ELR (cell line): ENCODE data around the gene ABLIM2.

Experiments
- DNase-seq: peaks from one replicate; pipeline ENCODE4 v3.0.0-alpha.2; 2015; ENCODE audit warnings: low read depth

The ABLIM2 gene

DNA sequence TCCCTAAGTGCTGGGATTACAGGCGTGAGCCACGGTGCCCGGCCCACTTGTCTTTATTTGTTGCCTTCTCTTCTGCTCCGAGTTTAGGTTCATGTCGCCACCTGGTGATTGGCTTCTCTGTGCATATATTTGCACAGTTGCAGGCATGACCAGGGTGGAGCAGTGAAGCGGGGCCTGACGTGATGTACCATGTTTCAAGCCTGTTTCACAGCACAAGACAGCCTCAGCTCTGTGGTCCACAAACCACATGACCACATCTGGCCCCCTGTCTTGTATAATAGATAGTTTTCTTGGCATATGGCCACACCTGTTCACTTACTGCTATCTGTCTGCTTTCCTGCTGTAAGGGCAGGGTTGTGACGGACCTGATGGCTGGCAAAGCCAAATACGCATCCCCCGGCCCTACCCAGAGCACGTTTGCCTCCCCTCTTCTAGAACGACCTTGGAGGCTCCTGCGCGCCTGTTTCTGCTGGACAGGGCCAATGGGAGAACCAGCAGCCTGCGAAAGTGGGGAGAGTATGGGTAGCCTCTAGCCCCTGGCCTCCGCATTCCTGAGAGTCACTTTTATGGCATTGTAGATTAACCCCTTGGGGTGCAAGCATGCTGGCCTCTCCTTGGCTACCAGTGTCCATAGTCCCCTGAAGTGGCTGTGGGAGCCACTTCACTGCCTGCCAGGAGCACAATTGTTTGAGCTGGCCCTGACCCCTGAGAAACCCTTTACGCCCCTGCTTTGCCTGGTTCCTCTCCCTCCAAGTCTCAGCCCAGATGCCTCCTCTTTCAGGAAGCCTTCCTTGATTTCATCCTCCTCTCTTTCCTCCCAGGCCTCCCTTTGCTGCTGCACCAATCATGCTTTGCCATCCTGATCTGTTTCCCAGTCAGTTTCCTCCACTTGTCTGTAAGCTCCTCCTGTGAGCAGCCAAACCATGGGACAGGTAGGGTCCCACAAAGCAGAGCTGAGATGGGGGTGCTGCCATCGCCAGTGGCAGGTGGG is 34.4 kb upstream of the ABLIM2 start:
- peak; percentile 46 for DNase-seq

GRCh38 chr4:8191136-8191747 is 32.6 kb upstream of the ABLIM2 start:
- peak; percentile 83 for DNase-seq

DNA sequence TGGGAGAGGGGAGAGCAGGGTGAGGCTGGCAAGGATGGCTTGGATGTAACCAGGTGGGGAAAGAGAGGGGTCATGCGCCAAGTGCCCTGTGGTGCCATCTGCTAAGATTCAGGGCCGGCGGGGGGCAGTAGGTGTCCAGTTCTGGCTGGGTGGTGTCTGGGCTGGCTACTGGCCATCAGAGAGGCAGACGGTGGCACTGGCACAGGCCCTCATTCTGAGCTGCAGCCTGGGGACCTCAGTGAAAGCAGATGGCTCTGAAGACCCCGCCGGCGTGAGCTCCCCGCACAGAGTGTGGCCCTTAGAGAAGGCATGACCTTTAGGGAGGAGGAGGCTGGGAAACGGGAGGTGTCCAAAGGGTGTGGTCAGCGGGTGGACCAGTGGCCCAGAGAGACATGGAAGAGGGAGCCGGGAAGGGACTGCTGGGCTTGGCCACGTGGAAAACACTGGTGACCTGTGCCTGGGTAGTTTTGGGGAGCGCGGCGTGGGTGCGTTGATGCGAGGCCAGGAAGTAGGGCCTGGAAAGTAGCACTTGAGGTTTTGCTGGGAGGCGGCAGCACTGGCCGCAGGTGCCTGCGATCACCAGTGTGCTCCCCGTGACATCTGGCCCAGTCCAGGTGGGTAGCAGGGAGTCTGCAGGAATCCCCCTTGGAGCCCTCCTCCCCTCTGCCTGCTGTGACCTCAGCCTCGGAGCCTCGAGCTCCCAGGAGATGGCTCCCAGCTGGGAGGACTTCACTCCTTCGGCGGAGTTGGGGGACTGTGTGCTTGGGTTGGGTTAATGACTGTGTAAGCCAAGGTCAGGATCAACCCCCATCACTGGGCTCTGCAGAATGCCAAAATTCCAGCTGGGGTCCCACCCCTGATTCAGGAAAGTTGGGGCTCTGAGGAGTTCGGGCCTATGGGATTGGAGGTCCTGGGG is 31.2 kb upstream of the ABLIM2 start:
- DNase-seq = no peak

- no peak for DNase-seq
Observed at GRCh38 chr4:8188743-8189550, 30.3 kb upstream of the ABLIM2 start.

DNA sequence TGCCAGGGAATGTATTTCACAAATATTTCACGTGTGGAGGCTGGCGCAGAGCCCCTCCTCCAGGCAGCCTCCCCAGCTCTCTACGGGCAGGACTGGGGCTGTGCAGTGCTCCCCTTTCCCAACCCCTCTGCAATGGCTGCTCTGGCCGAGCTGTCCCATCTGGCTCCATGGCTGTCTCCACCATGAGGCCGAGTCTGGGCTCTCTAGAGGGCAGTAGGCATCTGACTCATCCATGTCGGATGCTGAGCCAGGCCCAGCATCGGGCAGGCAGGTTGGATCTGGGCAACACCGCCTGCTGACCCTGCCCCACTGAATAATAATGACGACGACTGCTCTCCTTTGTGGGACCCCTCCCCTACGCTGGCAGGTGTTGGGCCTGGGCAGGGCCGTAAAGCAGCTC is 29.5 kb upstream of the ABLIM2 start:
- DNase-seq = peak; percentile 51

DNA sequence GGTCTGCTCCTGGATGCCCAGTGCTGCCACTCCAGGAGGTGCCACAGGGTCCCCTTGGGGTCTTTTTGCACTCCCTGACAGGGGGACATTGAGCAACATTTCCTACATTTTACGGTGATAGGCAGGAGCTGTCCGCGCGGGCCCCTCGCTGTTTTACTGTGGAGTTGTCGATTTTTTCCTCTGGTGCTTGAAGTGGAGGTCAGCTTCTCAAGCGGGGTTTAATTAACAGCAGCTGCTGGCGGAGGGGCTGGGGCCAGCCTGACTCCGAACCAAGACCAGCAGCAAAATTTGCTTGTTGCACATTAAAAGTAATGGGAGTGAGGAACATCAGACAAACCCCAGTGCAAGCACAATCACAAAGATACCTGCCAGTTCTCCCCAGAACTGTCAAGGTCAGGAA is 27.3 kb upstream of the ABLIM2 start:
- DNase-seq = no peak

GRCh38 chr4:8185295-8185694 is 26.7 kb upstream of the ABLIM2 start:
- DNase-seq = peak; percentile 87

DNA sequence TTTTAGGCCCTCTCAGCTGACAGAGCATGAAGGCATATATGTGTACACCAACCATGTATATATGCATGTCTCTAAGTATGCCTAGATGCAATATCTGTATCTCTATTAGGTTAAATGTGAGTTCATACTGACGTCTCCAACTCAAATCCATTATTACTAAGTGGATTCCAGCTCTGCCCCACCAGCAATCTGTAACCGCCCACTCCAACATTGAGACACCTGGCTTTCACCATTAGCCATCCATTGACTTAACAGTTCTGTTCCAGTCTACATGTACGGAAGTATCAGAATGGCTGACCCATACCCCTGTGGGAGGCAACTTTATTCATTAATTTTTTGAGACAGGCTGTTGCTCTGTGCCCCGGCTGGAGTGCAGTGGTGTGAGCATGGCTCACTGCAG is 25.4 kb upstream of the ABLIM2 start:
- no peak for DNase-seq

DNA sequence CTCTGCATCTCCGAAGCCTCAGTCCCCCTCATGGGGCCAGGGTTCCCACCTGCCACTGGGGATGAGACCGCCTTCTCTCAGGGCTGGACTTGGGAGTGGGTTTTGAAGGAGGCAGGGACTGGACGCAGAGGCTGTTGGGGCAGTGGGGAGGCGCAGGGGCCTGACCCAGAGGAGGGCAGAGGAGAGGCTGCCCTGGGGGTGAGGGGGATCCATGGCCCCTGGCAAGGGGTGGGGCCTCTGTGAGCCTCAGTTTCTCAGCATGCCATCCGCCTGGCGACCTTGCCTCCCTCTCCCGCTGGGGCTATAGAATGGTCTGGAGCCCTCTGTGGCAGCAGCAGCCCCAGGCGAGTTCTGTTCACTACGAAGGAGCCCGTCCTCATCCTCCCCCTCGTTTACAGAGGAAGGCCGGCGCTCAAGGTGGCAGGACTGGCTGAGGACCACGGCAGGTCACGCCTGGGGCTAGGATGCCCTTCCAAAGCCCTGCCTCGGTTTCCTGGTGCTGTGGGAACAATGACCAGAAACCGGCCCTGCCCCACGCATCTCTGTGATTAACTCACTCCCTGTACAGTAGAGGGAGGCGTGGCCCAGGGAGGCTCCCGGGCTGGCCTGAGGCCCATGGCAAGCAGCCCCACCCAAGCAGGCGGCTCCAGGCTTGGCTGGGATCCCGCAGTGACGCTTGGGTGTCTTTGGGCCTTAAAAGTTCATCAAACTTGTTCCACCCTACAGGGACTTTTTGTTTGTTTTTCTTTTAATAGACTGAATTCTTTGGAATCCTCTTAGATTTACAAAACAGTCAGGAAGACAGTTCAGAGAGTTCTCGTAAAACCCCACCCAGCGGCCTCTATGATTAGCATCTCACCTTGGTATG is 24.5 kb upstream of the ABLIM2 start:
- DNase-seq = peak; percentile 85

DNA sequence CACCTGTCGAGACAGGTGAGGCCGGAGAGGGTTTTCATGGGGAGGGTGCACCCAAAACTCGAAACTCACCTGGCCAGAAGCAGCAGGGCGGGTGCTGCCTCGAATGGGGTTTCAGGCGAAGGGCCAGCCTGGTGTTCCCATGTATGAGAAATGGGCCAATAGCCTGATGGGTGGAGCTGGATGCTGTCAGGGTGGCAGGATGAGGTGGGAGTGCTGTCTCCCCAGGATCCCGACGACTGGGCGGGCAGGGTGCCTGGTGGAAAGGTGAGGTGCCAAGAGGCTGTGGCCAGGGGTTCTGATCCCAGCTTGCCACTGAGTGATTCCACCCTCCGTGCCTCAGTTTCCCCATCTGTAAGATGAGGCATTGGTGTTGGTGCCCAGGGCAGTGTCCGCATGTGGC is 23.7 kb upstream of the ABLIM2 start:
- no peak for DNase-seq

DNA sequence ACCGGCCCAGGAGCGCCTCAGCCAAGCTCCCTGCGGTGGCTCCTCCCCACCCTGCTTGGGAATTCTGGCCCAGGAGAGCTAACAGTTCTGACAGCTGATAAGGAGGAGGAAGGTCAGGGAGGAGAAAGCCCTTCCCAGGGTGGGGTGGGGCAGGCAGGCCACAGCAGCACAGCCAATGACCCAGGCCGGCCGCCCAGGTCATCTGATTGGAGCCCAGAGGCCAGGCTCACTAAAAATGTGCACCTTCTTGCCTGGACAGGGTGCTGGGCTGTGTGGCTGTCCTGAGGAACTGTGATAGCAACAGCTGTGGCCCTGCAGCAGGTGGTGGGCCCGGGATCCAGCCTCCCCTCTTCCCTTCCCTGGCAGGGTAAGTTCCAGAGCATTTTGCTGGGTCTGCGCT is 23.2 kb upstream of the ABLIM2 start:
- no peak for DNase-seq

GRCh38 chr4:8181119-8181518 is 22.5 kb upstream of the ABLIM2 start:
- no peak for DNase-seq

- no peak for DNase-seq
Observed at GRCh38 chr4:8180310-8181093, 21.9 kb upstream of the ABLIM2 start.

GRCh38 chr4:8179771-8180170 is 21.2 kb upstream of the ABLIM2 start:
- no peak for DNase-seq

DNA sequence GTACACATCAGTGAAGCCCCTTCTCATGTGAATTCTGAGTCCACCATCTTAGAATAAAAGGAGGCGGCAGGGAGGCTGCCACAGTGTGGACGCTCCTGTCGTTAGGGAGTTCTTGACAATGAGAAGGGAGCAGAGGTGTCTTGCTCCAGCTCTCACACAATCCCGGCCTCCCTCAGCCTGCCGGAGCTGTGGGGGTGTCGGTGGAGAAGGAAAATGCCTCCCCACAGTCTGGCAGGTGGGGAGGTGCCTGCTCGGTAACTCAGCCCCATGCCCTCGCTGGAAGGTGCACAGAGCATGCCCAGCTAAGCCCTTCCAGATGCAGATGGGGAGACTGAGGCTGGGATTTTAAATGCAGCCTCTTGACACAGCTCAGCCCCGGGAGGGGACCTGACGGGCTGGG is 20.5 kb upstream of the ABLIM2 start:
- DNase-seq = no peak

GRCh38 chr4:8177956-8178355 is 19.3 kb upstream of the ABLIM2 start:
- no peak for DNase-seq

GRCh38 chr4:8177552-8177951 is 18.9 kb upstream of the ABLIM2 start:
- no peak for DNase-seq

- DNase-seq = peak; percentile 60
Observed at GRCh38 chr4:8176547-8177399, 18.2 kb upstream of the ABLIM2 start.

GRCh38 chr4:8175686-8176085 is 17.1 kb upstream of the ABLIM2 start:
- DNase-seq = no peak
